HEK293 (cell line): ENCODE data around the gene MRPL33.

Experiments
- CTCF ChIA-PET: fragments of 350-600 bp; formaldehyde crosslinking; extraction: SDS; loops from one replicate; lab custom pipeline; 2021; ENCODE audit warnings: antibody characterized with exemption; lab: Yijun Ruan, JAX
- POLR2A ChIA-PET: fragments of 300-600 bp; formaldehyde crosslinking; extraction: SDS; loops from one replicate; lab custom pipeline; 2020; ENCODE audit warnings: antibody characterized with exemption, inconsistent platforms; lab: Yijun Ruan, JAX
- H3K27ac ChIP-seq: fragments of 200-500 bp; sonication (Bioruptor generic); 2 replicates; pipeline ENCODE4 v1.5.1; 2014; ENCODE audit warnings: low read depth, low read length, control low read depth, inconsistent platforms; ENCODE audit errors: extremely low read depth
- H3K36me3 ChIP-seq, 2 experiments: fragments of 200-500 bp in 1 of 2; sonication (Bioruptor generic) in 1 of 2; 1 replicate in 1 of 2; 2 replicates in 1 of 2; pipeline ENCODE4 v1.5.1; 2014 to 2017; ENCODE audit warnings: inconsistent platforms in 2 of 2, low read length in 2 of 2; ENCODE audit not compliant: control insufficient read depth in 2 of 2, insufficient read depth in 1 of 2
- H3K4me1 ChIP-seq: fragments of 200-500 bp; sonication (Bioruptor generic); 2 replicates; pipeline ENCODE4 v1.5.1; 2014; ENCODE audit warnings: mild to moderate bottlenecking, low read length, inconsistent platforms; ENCODE audit not compliant: control insufficient read depth, insufficient read depth
- H3K4me3 ChIP-seq: 2 replicates; pipeline ENCODE4 v1.5.1; 2011; ENCODE audit warnings: low read depth, mild to moderate bottlenecking, control low read depth, low read length, moderate library complexity
- H3K9me3 ChIP-seq: fragments of 200-500 bp; sonication (Bioruptor generic); 2 replicates; pipeline ENCODE4 v1.5.1; 2014; ENCODE audit warnings: low read depth, low read length, inconsistent platforms; ENCODE audit not compliant: control insufficient read depth, insufficient read depth
- OSR2 ChIP-seq: fragments of 450-650 bp; formaldehyde crosslinking; IDR thresholded peaks from 2 replicates; pipeline ENCODE4 v1.5.1; 2016; ENCODE audit warnings: missing biosample characterization, missing genetic modification characterization
- TF ChIP-seq, protein P1 (sequence below): fragments of 450-650 bp; formaldehyde crosslinking; optimal IDR thresholded peaks from 2 replicates; pipeline ENCODE3; 2016; ENCODE audit warnings: missing biosample characterization, mild to moderate bottlenecking, missing genetic modification characterization
- TF ChIP-seq, protein P2 (sequence below): fragments of 450-650 bp; formaldehyde crosslinking; IDR thresholded peaks from 2 replicates; pipeline ENCODE4 v1.5.1; 2017; ENCODE audit warnings: missing biosample characterization, missing genetic modification characterization

Gene MRPL33

GRCh38 chr2:27828305-27828704 is 56.8 kb downstream of the MRPL33 start:
- peak; percentile 65 for TF ChIP-seq OSR2 (tag by site-specific recombination)
- TF ChIP-seq, protein P1, sequence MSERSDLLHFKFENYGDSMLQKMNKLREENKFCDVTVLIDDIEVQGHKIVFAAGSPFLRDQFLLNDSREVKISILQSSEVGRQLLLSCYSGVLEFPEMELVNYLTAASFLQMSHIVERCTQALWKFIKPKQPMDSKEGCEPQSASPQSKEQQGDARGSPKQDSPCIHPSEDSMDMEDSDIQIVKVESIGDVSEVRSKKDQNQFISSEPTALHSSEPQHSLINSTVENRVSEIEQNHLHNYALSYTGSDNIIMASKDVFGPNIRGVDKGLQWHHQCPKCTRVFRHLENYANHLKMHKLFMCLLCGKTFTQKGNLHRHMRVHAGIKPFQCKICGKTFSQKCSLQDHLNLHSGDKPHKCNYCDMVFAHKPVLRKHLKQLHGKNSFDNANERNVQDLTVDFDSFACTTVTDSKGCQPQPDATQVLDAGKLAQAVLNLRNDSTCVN (tag by site-specific recombination): no peak
- TF ChIP-seq, protein P2, sequence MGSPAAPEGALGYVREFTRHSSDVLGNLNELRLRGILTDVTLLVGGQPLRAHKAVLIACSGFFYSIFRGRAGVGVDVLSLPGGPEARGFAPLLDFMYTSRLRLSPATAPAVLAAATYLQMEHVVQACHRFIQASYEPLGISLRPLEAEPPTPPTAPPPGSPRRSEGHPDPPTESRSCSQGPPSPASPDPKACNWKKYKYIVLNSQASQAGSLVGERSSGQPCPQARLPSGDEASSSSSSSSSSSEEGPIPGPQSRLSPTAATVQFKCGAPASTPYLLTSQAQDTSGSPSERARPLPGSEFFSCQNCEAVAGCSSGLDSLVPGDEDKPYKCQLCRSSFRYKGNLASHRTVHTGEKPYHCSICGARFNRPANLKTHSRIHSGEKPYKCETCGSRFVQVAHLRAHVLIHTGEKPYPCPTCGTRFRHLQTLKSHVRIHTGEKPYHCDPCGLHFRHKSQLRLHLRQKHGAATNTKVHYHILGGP (tag by site-specific recombination): peak; percentile 76
- Histone ChIP-seq H3K27ac (no peak overlapping the region), H3K4me3 (no peak overlapping the region), H3K36me3 (no peaks in the 10 kb centered on the region), H3K4me1 (peaks cover 5% of the 10 kb centered on the region; the same call in 1 of the 2 replicates), H3K9me3 (no peaks in the 10 kb centered on the region)
- POLR2A ChIA-PET: no interaction called here
- CTCF ChIA-PET: no interaction called here
